Smooth muscle cell (in vitro differentiated cells): ENCODE results near the gene IFI27L1. TPM values are rescaled to one million over a fixed set of nuclear protein-coding genes. Genes with fewer than 3 reads are reported as not detected.

Experiments used
- DNase-seq: peaks from one replicate; lab custom pipeline; 2025; ENCODE audit not compliant: unreplicated experiment; lab: John Stamatoyannopoulos, UW
- H2AFZ ChIP-seq: fragments of 200-600 bp; sonication (generic); 2 replicates; pipeline ENCODE4 v1.6.0; 2016; ENCODE audit warnings: antibody characterized with exemption, low read depth, mild to moderate bottlenecking
- H3F3A ChIP-seq: fragments of 200-600 bp; sonication (generic); 2 replicates; pipeline ENCODE4 v1.6.0; 2017; ENCODE audit warnings: antibody characterized with exemption, low read depth
- H3K27ac ChIP-seq: fragments of 200-600 bp; sonication (generic); 2 replicates; pipeline ENCODE4 v1.5.1; 2016; ENCODE audit warnings: low read depth, mild to moderate bottlenecking
- H3K27me3 ChIP-seq: fragments of 200-600 bp; sonication (generic); 2 replicates; pipeline ENCODE4 v1.6.1; 2016; ENCODE audit warnings: low read depth, mild to moderate bottlenecking
- H3K36me3 ChIP-seq: fragments of 200-600 bp; sonication (generic); 2 replicates; pipeline ENCODE4 v1.5.1; 2016; ENCODE audit warnings: low read depth
- H3K4me1 ChIP-seq: fragments of 200-600 bp; sonication (generic); 2 replicates; pipeline ENCODE4 v1.5.1; 2016; ENCODE audit warnings: low read depth
- H3K4me2 ChIP-seq: fragments of 200-600 bp; sonication (generic); 2 replicates; pipeline ENCODE4 v1.6.0; 2016; ENCODE audit warnings: mild to moderate bottlenecking
- H3K4me3 ChIP-seq: fragments of 200-600 bp; sonication (generic); 2 replicates; pipeline ENCODE4 v1.5.1; 2016; ENCODE audit warnings: mild to moderate bottlenecking
- H3K79me2 ChIP-seq: fragments of 200-600 bp; sonication (generic); 2 replicates; pipeline ENCODE4 v1.6.0; 2016; ENCODE audit warnings: low read depth, mild to moderate bottlenecking
- H3K9ac ChIP-seq: fragments of 200-600 bp; sonication (generic); 2 replicates; pipeline ENCODE4 v1.6.0; 2016; ENCODE audit warnings: low read depth
- H3K9me3 ChIP-seq: fragments of 200-600 bp; sonication (generic); replicated peaks from 2 replicates; pipeline ENCODE4 v1.5.1; 2016; ENCODE audit warnings: low read depth
- H4K20me1 ChIP-seq: fragments of 200-600 bp; sonication (generic); 2 replicates; pipeline ENCODE4 v1.6.0; 2016; ENCODE audit warnings: low read depth
- CTCF ChIP-seq: fragments of 200-600 bp; sonication (generic); IDR thresholded peaks from 2 replicates; pipeline ENCODE4 v1.5.1; 2017; ENCODE audit warnings: borderline replicate concordance, mild to moderate bottlenecking, antibody characterized with exemption; ENCODE audit not compliant: insufficient read depth, poor library complexity, severe bottlenecking
- WGBS: methylation state at CpG from one replicate; pipeline ENCODE4 v1.1.7; 2016; ENCODE audit warnings: low lambda C conversion rate; 5-methylcytosine and 5-hydroxymethylcytosine counted together
- polyA plus RNA-seq: library from polyadenylated mRNA; unstranded; fragments of >200 nt; fragmentation: Nextera tagmentation; extraction: Ambion mirVana; gene quantifications from 2 replicates; pipeline ENCODE4 v1.2.1, GENCODE V29; 2016
- total RNA-seq: library from RNA; depleted of rRNA; stranded (reverse); fragments of >200 nt; gene quantifications from 2 replicates; pipeline ENCODE4 v1.2.3, GENCODE V29; 2014

Gene IFI27L1
- total and polyA plus RNA-seq, 2 experiments from 2014 or later: 2.9 to 38.2 TPM

- Histone ChIP-seq H3K9me3 (no peaks in the 10 kb centered on the region), H4K20me1 (peaks cover 5% of the 10 kb centered on the region), H3K4me1 (no peaks in the 10 kb centered on the region), H3K36me3 (no peaks in the 10 kb centered on the region), H3K27ac (no peak overlapping the region), H3K79me2 (no peaks in the 10 kb centered on the region), H2AFZ (no peak overlapping the region), H3K9ac (no peak overlapping the region), H3K4me2 (no peak overlapping the region), H3K27me3 (no peaks in the 10 kb centered on the region), H3K4me3 (no peak overlapping the region), H3F3A (no peaks in the 10 kb centered on the region)
- DNase-seq: no peak
- 93% methylated on average over 11 of the region's 11 CpGs for WGBS
- TF ChIP-seq CTCF: no peak
Measured at GRCh38 chr14:94038921-94039629, 42.0 kb upstream of the IFI27L1 start.

GRCh38 chr14:94040247-94040646 lies 40.9 kb upstream of the IFI27L1 start:
- Histone ChIP-seq H2AFZ (no peak overlapping the region), H3K27me3 (no peaks in the 10 kb centered on the region), H3K4me2 (no peak overlapping the region), H3K4me3 (no peak overlapping the region), H3K9ac (no peak overlapping the region), H3K4me1 (no peaks in the 10 kb centered on the region), H3K36me3 (no peaks in the 10 kb centered on the region), H4K20me1 (peaks cover 5% of the 10 kb centered on the region), H3K79me2 (no peaks in the 10 kb centered on the region), H3K27ac (no peak overlapping the region), H3K9me3 (no peaks in the 10 kb centered on the region), H3F3A (no peaks in the 10 kb centered on the region)
- 94% methylated on average over 5 of the region's 5 CpGs for WGBS
- TF ChIP-seq CTCF: no peak
- DNase-seq: no peak

GRCh38 chr14:94040796-94041195 lies 40.3 kb upstream of the IFI27L1 start:
- Histone ChIP-seq H4K20me1 (peaks cover 5% of the 10 kb centered on the region), H3K4me2 (no peak overlapping the region), H3K4me1 (no peaks in the 10 kb centered on the region), H3K9me3 (no peaks in the 10 kb centered on the region), H3K36me3 (no peaks in the 10 kb centered on the region), H3K79me2 (no peaks in the 10 kb centered on the region), H3K27ac (no peak overlapping the region), H2AFZ (no peak overlapping the region), H3K9ac (no peak overlapping the region), H3K4me3 (no peak overlapping the region), H3F3A (no peaks in the 10 kb centered on the region), H3K27me3 (no peaks in the 10 kb centered on the region)
- TF ChIP-seq CTCF: no peak
- DNase-seq: no peak
- WGBS: 95% methylated on average over 13 of the region's 13 CpGs
